Stomach (tissue), 9 donors: ENCODE measurements around the gene C2orf76. TPM values are rescaled to one million over a fixed set of nuclear protein-coding genes. Genes with fewer than 3 reads are reported as not detected.

Experiments
- DNase-seq, 2 donors: peaks; one replicate each; pipeline versions ENCODE4 v3.0.0 to v3.0.0-alpha.2; 2013 to 2019
- H3K27ac ChIP-seq, 5 donors: fragments of 200-600 bp in 4 of 5; sonication (generic) in 4 of 5; one replicate each; pipeline ENCODE4 v1.5.1; 2013 to 2019; ENCODE audit warnings: mild to moderate bottlenecking in 1 of 5, moderate library complexity in 1 of 5
- H3K27me3 ChIP-seq, 3 donors: fragments of 200-600 bp; sonication (generic); one replicate each; pipeline ENCODE4 v1.5.1; 2017 to 2019; ENCODE audit warnings: mixed run types in 1 of 3
- H3K36me3 ChIP-seq, 4 donors: fragments of 200-600 bp; sonication (generic); 1 replicate in 3 of 4; 2 replicates in 1 of 4; pipeline ENCODE4 v1.5.1; 2016 to 2019
- H3K4me1 ChIP-seq, 4 donors: fragments of 200-600 bp; sonication (generic); one replicate each; pipeline ENCODE4 v1.5.1; 2016 to 2019
- H3K4me3 ChIP-seq, 4 donors: fragments of 200-600 bp; sonication (generic) in 3 of 4; one replicate each; pipeline ENCODE4 v1.5.1; 2016 to 2019; ENCODE audit warnings: mild to moderate bottlenecking in 1 of 4
- H3K9me3 ChIP-seq, 4 donors: fragments of 200-600 bp; sonication (generic); one replicate each; pipeline ENCODE4 v1.5.1; 2016 to 2019
- EP300 ChIP-seq: sonication (generic); formaldehyde crosslinking; IDR thresholded peaks from one replicate; pipeline ENCODE4 v1.6.1; 2017; ENCODE audit warnings: antibody characterized with exemption
- POLR2A ChIP-seq, 4 donors: fragments of 450-650 bp; IDR thresholded peaks; one replicate each; pipeline ENCODE4 v1.6.1; 2016; ENCODE audit warnings: antibody characterized with exemption in 4 of 4, control low read depth in 2 of 4, mild to moderate bottlenecking in 1 of 4, moderate library complexity in 1 of 4
- POLR2AphosphoS5 ChIP-seq, 3 donors: sonication (generic); formaldehyde crosslinking; IDR thresholded peaks; one replicate each; pipeline ENCODE4 v1.6.1; 2016; ENCODE audit warnings: antibody characterized with exemption in 3 of 3
- WGBS, 5 donors: extraction: QIAGEN DNeasy Blood & Tissue Kit in 3 of 5; methylation state at CpG; one replicate each; pipeline versions ENCODE4 v1.1.5 to v1.1.7; 2013 to 2018; 5-methylcytosine and 5-hydroxymethylcytosine counted together
- intact Hi-C: fragments of 100-400 bp; cut with DNase I; formaldehyde crosslinking; loops from one replicate; pipeline ENCODE4 v1.15.1; 2023; ENCODE audit warnings: low total_unique reads
- polyA plus RNA-seq, 3 donors: library from polyadenylated mRNA; stranded (reverse); fragments of 200-250 nt; gene quantifications; one replicate each; pipeline ENCODE4 v1.2.3, GENCODE V29; 2013
- total RNA-seq, 5 donors: library from RNA; depleted of rRNA; stranded (reverse); fragments of >200 nt; gene quantifications; one replicate each; pipeline versions ENCODE4 v1.1.0 to v1.2.3, GENCODE V29; 2014 to 2016
- TF ChIP-seq, protein P1 (sequence below), 7 experiments: fragments of 450-650 bp in 4 of 7; fragments of 200-600 bp in 3 of 7; sonication (generic) in 3 of 7; IDR thresholded peaks; one replicate each; pipeline ENCODE4 v1.5.1; 2016 to 2019; ENCODE audit warnings: antibody characterized with exemption in 7 of 7, control low read depth in 2 of 7, mild to moderate bottlenecking in 1 of 7
- donor health status: healthy with polysubstance abuse.
- donor health status: Bipolar disorder and iron deficiency.
- donor health status: healthy.

Gene C2orf76
- total and polyA plus RNA-seq, 8 donors = 6.7 to 30.9 (median 15.2) TPM; not detected in 1

DNA sequence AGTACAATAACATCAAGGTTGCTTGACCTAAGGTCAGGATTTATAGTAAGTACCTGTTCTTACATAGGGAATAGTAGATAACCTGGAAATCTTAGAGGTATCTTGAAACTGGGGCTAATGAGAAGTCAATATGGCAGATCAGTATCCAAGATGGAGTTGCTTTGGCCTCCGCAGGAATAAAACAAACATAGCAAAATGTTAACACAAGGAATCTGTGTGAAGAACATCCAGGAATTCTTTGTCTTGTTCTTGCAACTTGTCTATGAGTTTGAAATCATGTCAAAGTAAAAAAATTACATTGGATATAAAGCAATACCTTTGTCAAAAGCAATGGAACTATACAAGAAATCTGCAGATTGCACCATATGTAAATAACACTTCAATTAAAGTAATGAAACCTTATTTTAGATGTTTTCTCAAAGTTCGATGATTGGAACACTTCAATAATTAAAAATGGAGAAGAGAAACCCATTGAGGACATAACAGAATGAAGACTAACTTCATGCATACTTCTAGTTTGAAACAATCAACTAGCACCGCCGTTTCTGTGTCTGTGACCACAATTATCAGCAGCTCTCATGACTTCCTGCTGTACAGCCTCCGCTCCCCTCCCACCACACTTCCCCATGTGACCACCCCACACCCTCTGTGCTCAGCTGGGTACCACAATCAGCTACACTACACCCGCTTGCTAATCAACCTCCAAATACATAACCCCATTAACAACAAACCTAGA is 27.6 kb downstream of the C2orf76 start:
- Histone ChIP-seq H3K4me3 (no peak overlapping the region), H3K4me1 (no peaks in the 10 kb centered on the region), H3K9me3 (no peaks in the 10 kb centered on the region), H3K27ac (no peak overlapping the region), H3K36me3 (peaks cover 0 to 43% (median 12%) of the 10 kb centered on the region in 4 donors), H3K27me3 (no peaks in the 10 kb centered on the region)
- TF ChIP-seq POLR2AphosphoS5 (IDR thresholded peaks at IDR 0.05) = no peak
- DNase-seq = peak in 1 of 2 donors; percentile 62
- intact Hi-C loops = no loop called here
- 59 to 68% (median 64%) methylated on average over 6 of the region's 6 CpGs for WGBS, 5 donors

DNA sequence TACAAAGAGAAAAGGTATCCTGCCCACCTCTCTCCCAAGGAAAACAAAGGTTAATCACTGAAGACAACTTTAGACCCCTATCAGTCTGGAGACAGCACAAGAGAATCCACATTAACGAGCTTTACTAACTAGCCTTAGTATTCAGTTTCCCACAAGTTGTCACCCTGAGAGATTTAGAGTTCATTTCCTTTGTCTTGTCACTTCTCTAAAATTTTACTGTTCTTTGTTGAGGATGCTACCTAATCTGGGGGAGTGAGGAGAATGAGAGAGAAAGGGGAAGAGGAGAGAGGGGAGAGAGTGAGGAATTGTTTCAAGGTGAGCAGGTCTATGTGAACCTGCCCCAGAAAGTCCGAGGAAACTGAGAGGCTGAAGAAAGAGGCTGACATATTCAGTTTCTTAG is 28.4 kb downstream of the C2orf76 start:
- intact Hi-C loops = no loop called here
- 78 to 96% (median 83%) methylated on average over 2 of the region's 2 CpGs for WGBS, 5 donors
- Histone ChIP-seq H3K27ac (no peak overlapping the region), H3K9me3 (no peaks in the 10 kb centered on the region), H3K36me3 (peaks cover 0 to 50% (median 16%) of the 10 kb centered on the region in 4 donors), H3K4me1 (no peaks in the 10 kb centered on the region), H3K27me3 (no peaks in the 10 kb centered on the region), H3K4me3 (no peak overlapping the region)
- no peak for DNase-seq
- TF ChIP-seq POLR2A (IDR thresholded peaks at IDR 0.05) (no peak), EP300 (no peak), POLR2AphosphoS5 (IDR thresholded peaks at IDR 0.05) (no peak)
- TF ChIP-seq, protein P1, sequence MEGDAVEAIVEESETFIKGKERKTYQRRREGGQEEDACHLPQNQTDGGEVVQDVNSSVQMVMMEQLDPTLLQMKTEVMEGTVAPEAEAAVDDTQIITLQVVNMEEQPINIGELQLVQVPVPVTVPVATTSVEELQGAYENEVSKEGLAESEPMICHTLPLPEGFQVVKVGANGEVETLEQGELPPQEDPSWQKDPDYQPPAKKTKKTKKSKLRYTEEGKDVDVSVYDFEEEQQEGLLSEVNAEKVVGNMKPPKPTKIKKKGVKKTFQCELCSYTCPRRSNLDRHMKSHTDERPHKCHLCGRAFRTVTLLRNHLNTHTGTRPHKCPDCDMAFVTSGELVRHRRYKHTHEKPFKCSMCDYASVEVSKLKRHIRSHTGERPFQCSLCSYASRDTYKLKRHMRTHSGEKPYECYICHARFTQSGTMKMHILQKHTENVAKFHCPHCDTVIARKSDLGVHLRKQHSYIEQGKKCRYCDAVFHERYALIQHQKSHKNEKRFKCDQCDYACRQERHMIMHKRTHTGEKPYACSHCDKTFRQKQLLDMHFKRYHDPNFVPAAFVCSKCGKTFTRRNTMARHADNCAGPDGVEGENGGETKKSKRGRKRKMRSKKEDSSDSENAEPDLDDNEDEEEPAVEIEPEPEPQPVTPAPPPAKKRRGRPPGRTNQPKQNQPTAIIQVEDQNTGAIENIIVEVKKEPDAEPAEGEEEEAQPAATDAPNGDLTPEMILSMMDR (IDR thresholded peaks at IDR 0.05) = no peak

DNA sequence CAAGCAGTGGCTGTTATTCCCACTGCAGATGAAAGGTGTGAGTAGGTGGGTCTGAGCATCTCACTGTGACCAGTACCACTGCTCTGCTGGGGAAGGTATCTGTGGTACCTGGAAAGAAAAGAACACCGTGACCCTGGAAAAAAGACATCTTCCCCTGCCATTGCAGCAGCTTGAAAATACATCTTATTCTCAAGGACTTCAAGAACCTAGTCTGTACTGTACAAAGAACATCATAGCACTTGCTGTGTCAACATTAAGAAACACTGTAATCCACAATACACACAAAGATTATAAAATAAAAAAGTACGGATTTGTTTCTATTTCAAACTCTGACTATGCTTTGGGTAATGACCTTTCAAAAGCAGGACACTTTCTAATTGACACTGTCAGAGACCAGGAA is 28.9 kb downstream of the C2orf76 start:
- intact Hi-C loops = no loop called here
- no peak overlapping the region for H3K4me3 ChIP-seq
- H3K27ac ChIP-seq = no peak overlapping the region
- no peak for DNase-seq
- H3K9me3 ChIP-seq = no peaks in the 10 kb centered on the region
- no peak for TF ChIP-seq POLR2A (IDR thresholded peaks at IDR 0.05)
- no peak for TF ChIP-seq EP300
- no peak for TF ChIP-seq POLR2AphosphoS5 (IDR thresholded peaks at IDR 0.05)
- TF ChIP-seq, protein P1 (IDR thresholded peaks at IDR 0.05) = no peak
- peaks cover 0 to 54% (median 16%) of the 10 kb centered on the region in 4 donors for H3K36me3 ChIP-seq
- WGBS, 5 donors = 50 to 77% (median 76%) methylated on average over 2 of the region's 2 CpGs
- H3K4me1 ChIP-seq = no peaks in the 10 kb centered on the region
- no peaks in the 10 kb centered on the region for H3K27me3 ChIP-seq

DNA sequence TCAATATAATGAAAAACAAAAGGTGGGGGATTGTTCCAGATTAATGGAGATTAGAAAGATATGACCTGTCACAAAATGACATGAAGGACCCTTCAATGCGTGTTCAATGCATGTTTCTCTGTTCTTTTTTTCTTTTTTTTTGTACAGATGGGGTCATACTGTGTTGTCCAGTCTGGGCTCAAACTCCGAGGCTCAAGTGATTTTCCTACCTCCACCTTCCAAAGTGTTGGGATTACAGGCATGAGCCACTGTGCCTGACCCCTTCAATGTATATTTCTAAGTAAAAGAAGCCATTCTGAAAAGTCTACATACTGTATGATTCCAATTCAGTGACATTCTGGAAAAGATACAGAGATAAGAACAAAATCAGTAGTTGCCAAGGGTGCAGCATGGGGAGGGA is 32.8 kb downstream of the C2orf76 start:
- Histone ChIP-seq H3K27ac (no peak overlapping the region), H3K9me3 (no peaks in the 10 kb centered on the region), H3K4me1 (no peaks in the 10 kb centered on the region), H3K36me3 (peaks cover 0 to 49% (median 14%) of the 10 kb centered on the region in 4 donors), H3K27me3 (no peaks in the 10 kb centered on the region), H3K4me3 (no peak overlapping the region)
- intact Hi-C loops = no loop called here
- WGBS, 5 donors = 92 to 99% (median 96%) methylated on average over 2 of the region's 2 CpGs
- TF ChIP-seq POLR2AphosphoS5 (IDR thresholded peaks at IDR 0.05) (no peak), EP300 (no peak), POLR2A (IDR thresholded peaks at IDR 0.05) (no peak)
- TF ChIP-seq, protein P1 (IDR thresholded peaks at IDR 0.05) = no peak
- DNase-seq = no peak

DNA sequence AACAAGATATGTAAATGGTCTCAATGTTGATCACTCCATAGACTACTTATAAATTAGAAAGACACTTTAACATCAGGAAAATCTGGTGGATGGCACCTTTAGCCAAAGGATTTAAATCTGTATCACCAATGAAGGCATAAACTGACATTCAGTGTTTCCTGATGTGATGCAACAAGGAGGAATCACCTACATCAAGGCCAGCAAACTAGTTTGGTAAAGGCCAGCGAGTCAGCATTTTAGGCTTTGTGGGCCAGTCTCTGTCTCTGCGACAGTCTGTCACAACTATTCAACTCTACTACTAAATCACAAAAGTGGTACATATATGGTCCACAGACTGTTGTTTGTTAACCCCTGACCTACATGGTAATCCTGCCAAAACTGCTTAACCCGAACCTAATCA is 33.3 kb downstream of the C2orf76 start:
- no peaks in the 10 kb centered on the region for H3K9me3 ChIP-seq
- TF ChIP-seq, protein P1 (IDR thresholded peaks at IDR 0.05) = no peak
- TF ChIP-seq POLR2AphosphoS5 (IDR thresholded peaks at IDR 0.05) (no peak), POLR2A (IDR thresholded peaks at IDR 0.05) (no peak), EP300 (no peak)
- H3K36me3 ChIP-seq = peaks cover 0 to 45% (median 12%) of the 10 kb centered on the region in 4 donors
- no peaks in the 10 kb centered on the region for H3K27me3 ChIP-seq
- DNase-seq = no peak
- WGBS, 5 donors = 72 to 87% (median 85%) methylated on average over 3 of the region's 3 CpGs
- no peak overlapping the region for H3K27ac ChIP-seq
- intact Hi-C loops = no loop called here
- no peaks in the 10 kb centered on the region for H3K4me1 ChIP-seq
- no peak overlapping the region for H3K4me3 ChIP-seq
